Germinal center (tissue), 1 donor: ENCODE measurements around the gene CCDC167.
"Not testable (repeated sequence)": the region's sequence is repeated elsewhere in the genome, so short reads cannot be mapped to it uniquely, and the experiment has no call there.

Experiments
- DNase-seq: peaks from one replicate; pipeline ENCODE4 v3.0.0; 2012; ENCODE audit warnings: mixed read lengths, low spot score

CCDC167 gene

GRCh38 chr6:37463110-37463509 is 36.6 kb downstream of the CCDC167 start:
- no peak for DNase-seq

GRCh38 chr6:37460805-37461204 is 38.9 kb downstream of the CCDC167 start:
- DNase-seq = no peak

GRCh38 chr6:37459981-37460800 is 39.5 kb downstream of the CCDC167 start:
- no peak for DNase-seq

GRCh38 chr6:37456816-37457560 is 42.7 kb downstream of the CCDC167 start:
- DNase-seq = no peak

GRCh38 chr6:37456126-37456525 is 43.6 kb downstream of the CCDC167 start:
- DNase-seq = no peak

GRCh38 chr6:37454420-37455140 is 45.1 kb downstream of the CCDC167 start:
- DNase-seq = no peak

GRCh38 chr6:37452522-37452921 is 47.2 kb downstream of the CCDC167 start:
- no peak for DNase-seq

- DNase-seq = no peak
Measured at GRCh38 chr6:37451441-37452193, 48.1 kb downstream of the CCDC167 start.

- no peak for DNase-seq
Measured at GRCh38 chr6:37449984-37450383, 49.7 kb downstream of the CCDC167 start.

GRCh38 chr6:37443216-37443542 is 56.5 kb downstream of the CCDC167 start:
- not testable (repeated sequence) for DNase-seq

- no peak for DNase-seq
Measured at GRCh38 chr6:37442416-37443215, 57.1 kb downstream of the CCDC167 start.

GRCh38 chr6:37441651-37442050 is 58.0 kb downstream of the CCDC167 start:
- no peak for DNase-seq

GRCh38 chr6:37438930-37439329 is 60.8 kb downstream of the CCDC167 start:
- DNase-seq = no peak

- no peak for DNase-seq
Measured at GRCh38 chr6:37435816-37436215, 63.9 kb downstream of the CCDC167 start.

- DNase-seq = no peak
Measured at GRCh38 chr6:37435373-37435772, 64.3 kb downstream of the CCDC167 start.

- peak; percentile 38 for DNase-seq
Measured at GRCh38 chr6:37433657-37434271, 65.9 kb downstream of the CCDC167 start.
